GM12873 (cell line): Measurements from ENCODE around the gene RETREG1.

ENCODE experiments used
- CTCF ChIP-seq: IDR thresholded peaks from 2 replicates; pipeline ENCODE4 v1.5.1; 2012; ENCODE audit warnings: low read depth, mild to moderate bottlenecking, moderate library complexity, low read length, control low read depth; ENCODE audit not compliant: insufficient read depth; ENCODE audit errors: missing control alignments

Gene RETREG1

GRCh38 chr5:16612007-16612406 is 4.8 kb downstream of the RETREG1 start:
- no peak for TF ChIP-seq CTCF

GRCh38 chr5:16609412-16609811 is 7.4 kb downstream of the RETREG1 start:
- no peak for TF ChIP-seq CTCF

GRCh38 chr5:16606628-16607027 is 10.2 kb downstream of the RETREG1 start:
- no peak for TF ChIP-seq CTCF

- no peak for TF ChIP-seq CTCF
These were observed 13.1 kb downstream of the RETREG1 start for GRCh38 chr5:16603701-16604100.

GRCh38 chr5:16603295-16603694 is 13.5 kb downstream of the RETREG1 start:
- TF ChIP-seq CTCF: no peak

GRCh38 chr5:16602182-16602581 is 14.6 kb downstream of the RETREG1 start:
- no peak for TF ChIP-seq CTCF

- TF ChIP-seq CTCF: no peak
These were observed 15.9 kb downstream of the RETREG1 start for GRCh38 chr5:16600946-16601345.

GRCh38 chr5:16600397-16600796 is 16.4 kb downstream of the RETREG1 start:
- TF ChIP-seq CTCF: no peak
